Effector CD8-positive, alpha-beta T cell (primary cell): Measurements from ENCODE around the gene TLR9.

ENCODE experiments used
- DNase-seq: peaks from one replicate; lab custom pipeline; 2025; lab: John Stamatoyannopoulos, UW

TLR9 gene

DNA sequence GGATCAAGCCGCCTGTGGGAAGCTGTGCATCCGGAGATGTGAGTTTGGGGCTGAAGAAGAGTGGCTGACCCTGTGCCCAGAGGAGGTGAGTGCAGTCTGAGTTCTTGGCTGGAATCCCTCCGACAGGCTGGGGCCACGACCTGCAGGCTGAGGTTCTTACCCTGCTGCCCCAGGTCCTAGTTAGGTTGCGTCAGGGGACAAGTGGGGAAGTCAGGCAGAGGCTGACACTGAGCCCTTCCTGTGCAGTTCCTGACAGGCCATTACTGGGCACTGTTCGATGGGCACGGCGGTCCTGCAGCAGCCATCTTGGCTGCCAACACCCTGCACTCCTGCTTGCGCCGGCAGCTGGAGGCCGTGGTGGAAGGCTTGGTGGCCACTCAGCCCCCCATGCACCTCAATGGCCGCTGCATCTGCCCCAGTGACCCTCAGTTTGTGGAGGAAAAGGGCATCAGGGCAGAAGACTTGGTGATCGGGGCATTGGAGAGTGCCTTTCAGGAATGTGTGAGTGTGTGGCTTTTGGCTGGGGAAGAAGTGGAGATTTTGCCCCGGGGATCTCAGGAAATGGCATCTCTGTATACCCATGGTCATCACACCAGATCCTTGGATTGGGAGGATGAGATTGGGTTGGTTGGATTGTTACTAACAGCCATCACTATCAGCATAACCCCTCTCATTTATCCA lies 21.4 kb upstream of the TLR9 start:
- DNase-seq = no peak

GRCh38 chr3:52246264-52246620 lies 20.8 kb upstream of the TLR9 start:
- DNase-seq = no peak

DNA sequence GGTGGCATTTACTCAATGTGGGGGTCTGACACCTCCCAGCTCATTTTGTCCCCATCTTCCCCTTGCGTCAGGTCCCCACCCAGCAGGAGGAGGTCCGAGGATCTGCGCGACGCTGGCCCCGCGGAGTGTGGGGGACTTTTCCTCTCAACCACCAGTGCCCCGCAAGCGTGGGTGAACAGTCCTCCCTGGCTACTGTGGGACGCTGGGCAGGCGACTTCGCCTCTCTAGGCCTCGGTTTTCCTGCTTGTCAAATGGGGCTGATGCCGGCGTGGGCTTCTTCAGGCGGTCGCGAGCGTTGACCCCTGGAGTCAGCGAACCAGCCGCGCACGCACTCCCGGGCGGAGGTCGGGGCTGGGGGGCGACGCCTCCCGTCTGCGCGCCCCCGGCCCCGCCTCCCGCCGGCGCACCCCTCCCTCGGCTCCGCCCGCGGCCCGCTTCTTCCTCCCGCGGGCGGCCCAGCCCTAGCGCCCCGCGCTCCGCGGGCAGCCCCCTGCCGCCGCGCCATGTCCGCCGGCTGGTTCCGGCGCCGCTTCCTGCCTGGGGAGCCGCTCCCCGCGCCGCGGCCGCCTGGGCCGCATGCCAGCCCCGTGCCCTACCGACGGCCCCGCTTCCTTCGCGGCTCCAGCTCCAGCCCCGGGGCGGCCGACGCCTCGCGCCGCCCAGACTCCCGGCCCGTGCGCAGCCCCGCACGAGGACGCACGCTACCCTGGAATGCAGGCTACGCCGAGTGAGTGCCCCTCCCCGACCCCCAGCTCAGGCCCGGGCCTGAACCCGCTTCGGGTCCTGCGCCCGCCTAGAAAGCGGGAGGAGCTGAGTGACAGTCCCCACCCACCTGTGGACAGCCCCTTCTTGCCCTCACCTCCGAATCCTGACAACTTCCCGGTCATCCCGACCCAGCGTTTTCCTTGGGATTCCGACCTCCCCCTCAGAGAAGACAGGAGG lies 20.1 kb upstream of the TLR9 start, which contains the start of gene PPM1M:
Gene PPM1M (plus strand): TSS at position 438 of the 942 bp plus-strand sequence. CDS start 66 bp downstream, at position 504.
- DNase-seq = peak; percentile 35

GRCh38 chr3:52243791-52244628 lies 18.6 kb upstream of the TLR9 start:
- no peak for DNase-seq

DNA sequence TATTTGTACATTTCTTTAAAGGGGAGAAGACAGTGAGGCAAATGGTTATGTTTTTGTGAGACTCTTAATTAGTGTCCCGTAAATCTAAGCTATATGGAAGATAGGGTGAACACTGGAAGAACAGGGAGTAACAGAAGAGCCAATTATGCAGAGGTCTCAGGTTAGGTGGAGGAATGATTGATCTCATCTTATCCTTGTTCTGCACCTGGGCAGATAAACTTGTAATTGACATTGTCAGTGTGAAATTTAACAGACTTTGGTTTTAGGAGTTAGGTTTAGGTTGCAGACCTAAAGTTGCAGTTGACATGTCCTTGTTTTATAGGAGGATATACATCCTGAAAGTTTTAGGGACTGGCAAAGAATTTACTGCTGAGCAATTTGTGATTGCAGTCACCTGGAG lies 16.6 kb upstream of the TLR9 start:
- DNase-seq = no peak

DNA sequence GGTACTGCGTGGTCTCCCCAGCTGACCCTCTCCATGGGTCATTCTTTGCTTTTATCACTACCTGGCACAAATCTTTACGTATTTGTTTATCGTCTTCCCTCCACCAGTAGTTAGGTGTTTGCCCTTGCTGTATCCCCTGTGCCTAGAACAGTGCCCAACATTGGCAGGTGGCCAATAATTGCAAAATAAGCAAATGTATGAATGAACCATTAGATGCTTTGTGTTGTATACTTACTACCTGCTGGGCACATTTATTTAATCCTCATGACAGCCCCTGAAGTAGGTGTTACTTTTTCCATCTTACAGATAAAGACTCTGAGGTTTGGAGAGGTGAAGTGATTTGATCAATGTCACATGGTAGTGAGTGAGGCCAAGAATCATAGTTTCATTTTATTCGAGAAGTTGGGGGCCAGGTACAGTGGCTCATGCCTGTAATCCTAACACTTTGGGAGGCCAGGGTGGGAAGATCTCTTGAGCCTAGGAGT lies 15.5 kb upstream of the TLR9 start:
- DNase-seq = no peak

DNA sequence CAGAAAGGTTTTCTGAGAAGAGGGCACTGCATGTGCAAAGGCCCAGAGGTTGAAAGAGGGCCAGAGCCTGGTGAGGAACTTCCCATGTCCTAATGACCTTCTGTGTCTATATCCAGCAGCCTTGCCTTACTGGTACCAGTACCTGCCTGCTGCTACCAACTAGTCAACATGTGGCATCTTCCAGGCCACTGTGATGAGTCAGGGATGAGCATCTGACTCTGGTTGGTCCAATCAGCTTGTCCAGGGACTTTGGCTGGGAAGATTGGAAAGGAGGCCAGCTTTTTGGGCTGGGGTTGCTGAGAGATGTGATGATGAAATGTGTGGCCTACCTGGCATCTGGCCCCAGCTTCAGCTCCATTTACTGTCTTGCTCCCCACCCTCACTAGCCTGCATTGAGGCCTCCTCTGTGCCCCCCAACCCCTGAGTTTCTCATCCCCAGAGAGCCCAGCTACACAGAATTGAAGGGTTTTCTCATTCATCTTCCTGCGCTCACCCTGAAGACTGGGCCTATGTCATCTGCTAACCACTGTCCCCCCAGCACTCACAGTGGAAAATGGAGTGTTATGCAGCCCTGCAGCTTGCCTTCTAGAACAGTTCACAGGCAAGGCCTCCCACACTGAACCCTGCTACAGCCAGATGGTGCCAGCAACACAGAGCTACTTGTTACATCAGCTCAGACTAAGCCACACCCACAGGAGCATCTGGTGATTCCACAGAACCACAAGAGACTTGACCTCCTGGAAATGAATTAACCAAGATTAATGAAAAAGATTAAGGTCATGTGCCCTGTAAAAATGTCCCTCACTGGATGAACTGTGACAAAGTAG lies 14.8 kb upstream of the TLR9 start:
- DNase-seq = no peak

GRCh38 chr3:52238761-52239701 lies 13.6 kb upstream of the TLR9 start, which contains the start of gene TWF2:
Gene TWF2, minus strand, starts transcription at chr3:52239158. Its CDS starts 142 bp downstream, at chr3:52239016.
- peak; percentile 82 for DNase-seq

GRCh38 chr3:52238193-52238760 lies 12.8 kb upstream of the TLR9 start:
- DNase-seq = no peak

GRCh38 chr3:52237657-52238172 lies 12.3 kb upstream of the TLR9 start:
- no peak for DNase-seq

GRCh38 chr3:52237006-52237656 lies 11.7 kb upstream of the TLR9 start:
- no peak for DNase-seq

GRCh38 chr3:52236424-52236886 lies 11.0 kb upstream of the TLR9 start:
- no peak for DNase-seq

DNA sequence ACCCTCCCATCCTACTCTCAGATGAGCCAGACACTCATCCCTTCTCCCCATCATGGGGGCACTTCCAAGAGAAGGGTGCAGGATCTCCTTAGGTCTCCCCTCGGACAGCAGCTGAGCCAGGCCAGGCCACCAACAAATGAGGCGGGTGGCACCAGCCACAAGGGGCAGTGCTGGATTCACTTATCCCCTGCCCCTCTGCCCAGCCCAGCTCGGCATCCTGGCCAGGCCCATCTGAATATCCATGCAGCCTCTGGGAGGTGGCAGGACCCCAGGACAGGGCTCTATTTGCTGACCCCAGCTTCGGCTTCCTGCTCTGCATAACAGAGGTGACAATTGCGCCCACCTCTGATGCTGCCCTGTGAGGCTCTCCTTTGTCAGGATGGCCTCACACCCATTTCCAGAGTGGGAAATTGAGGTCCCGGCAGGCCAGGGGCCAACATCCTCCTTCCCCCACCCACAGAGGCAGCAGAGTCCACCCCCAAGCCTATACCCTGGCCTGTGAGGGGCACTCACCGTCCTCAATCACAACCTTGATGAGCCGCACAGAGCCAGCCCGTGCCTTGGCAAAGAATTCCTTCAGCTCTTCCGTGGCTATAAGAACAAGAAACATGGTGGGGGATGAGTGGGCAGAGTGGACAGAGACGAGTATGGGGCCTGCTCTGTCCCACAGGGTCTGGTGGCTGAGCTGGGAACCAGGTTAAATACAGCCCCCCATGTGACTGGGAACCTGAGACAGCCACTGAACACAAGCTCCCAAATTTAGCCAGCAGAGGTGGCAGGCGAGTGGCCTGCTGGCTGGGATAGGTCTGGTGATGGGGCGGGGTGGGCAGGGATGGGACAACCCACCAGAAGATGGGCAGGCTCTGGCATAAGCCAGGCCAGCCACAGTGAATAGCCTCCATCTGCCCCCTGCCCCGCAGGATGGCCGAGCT lies 9.3 kb upstream of the TLR9 start:
- no peak for DNase-seq

GRCh38 chr3:52233968-52234367 lies 8.5 kb upstream of the TLR9 start:
- DNase-seq = no peak

GRCh38 chr3:52233108-52233591 lies 7.7 kb upstream of the TLR9 start:
- DNase-seq = no peak

- DNase-seq = no peak
These were observed 7.0 kb upstream of the TLR9 start for GRCh38 chr3:52232279-52233107.
